HepG2 (cell line): ENCODE measurements around the gene RPS8. TPM values are rescaled to one million over a fixed set of nuclear protein-coding genes. Genes with fewer than 3 reads are reported as not detected.
A peak's percentile ranks its signal among the peaks of the same experiment; 100 is the strongest.

Experiments
- BCL6 ChIP-seq: IDR thresholded peaks from 2 replicates; pipeline ENCODE4 v1.6.1; 2016; ENCODE audit warnings: missing genetic modification reagents, missing compliant biosample characterization
- EZH2 ChIP-seq: conservative IDR thresholded peaks from 2 replicates; pipeline ENCODE4 v1.6.1; 2012; ENCODE audit warnings: mild to moderate bottlenecking, low read depth, low read length, moderate library complexity
- FUBP1 ChIP-seq: sonication (generic); formaldehyde crosslinking; IDR thresholded peaks from 2 replicates; pipeline ENCODE4 v1.5.1; 2020; ENCODE audit warnings: missing genetic modification reagents, mild to moderate bottlenecking, borderline replicate concordance
- NFYB ChIP-seq: sonication (generic); formaldehyde crosslinking; IDR thresholded peaks from 2 replicates; pipeline ENCODE4 v1.4.0; 2020; ENCODE audit warnings: missing genetic modification reagents
- TCF12 ChIP-seq, 2 experiments: fragments of 450-650 bp in 1 of 2; sonication (generic) in 1 of 2; formaldehyde crosslinking in 1 of 2; IDR thresholded peaks; 2 replicates each; pipeline versions ENCODE4 v1.6.1 to v1.8.0; 2017 to 2022; ENCODE audit warnings: antibody characterized with exemption in 1 of 2, mild to moderate bottlenecking in 1 of 2, missing genetic modification reagents in 1 of 2, moderate library complexity in 1 of 2
- ZBTB21 ChIP-seq: sonication (generic); formaldehyde crosslinking; IDR thresholded peaks from 2 replicates; pipeline ENCODE4 v1.4.0; 2020; ENCODE audit warnings: missing genetic modification reagents
- ZNF232 ChIP-seq: sonication (generic); formaldehyde crosslinking; IDR thresholded peaks from 2 replicates; pipeline ENCODE4 v1.4.0; 2020; ENCODE audit warnings: missing genetic modification reagents, borderline replicate concordance
- ZNF331 ChIP-seq: sonication (generic); formaldehyde crosslinking; IDR thresholded peaks from 2 replicates; pipeline ENCODE4 v1.4.0; 2020; ENCODE audit warnings: missing genetic modification reagents
- ZNF460 ChIP-seq: sonication (generic); formaldehyde crosslinking; IDR thresholded peaks from 2 replicates; pipeline ENCODE4 v1.5.1; 2020; ENCODE audit warnings: missing genetic modification reagents, mild to moderate bottlenecking, borderline replicate concordance
- ZNF530 ChIP-seq: sonication (generic); formaldehyde crosslinking; IDR thresholded peaks from 2 replicates; pipeline ENCODE4 v1.5.0; 2020; ENCODE audit warnings: low read depth, mild to moderate bottlenecking, missing genetic modification reagents
- ZNF607 ChIP-seq: sonication (generic); formaldehyde crosslinking; IDR thresholded peaks from 2 replicates; pipeline ENCODE4 v1.5.1; 2020; ENCODE audit warnings: missing genetic modification reagents, mild to moderate bottlenecking, borderline replicate concordance
- ZNF737 ChIP-seq: sonication (generic); formaldehyde crosslinking; IDR thresholded peaks from 2 replicates; pipeline ENCODE4 v1.5.0; 2020; ENCODE audit warnings: missing genetic modification reagents, mild to moderate bottlenecking, borderline replicate concordance
- polyA plus RNA-seq, 8 experiments: library from polyadenylated mRNA; depleted of rRNA in 3 of 8; stranded (reverse) in 7 of 8; unstranded in 1 of 8; fragments of >200 nt; fragmentation: Illumina TruSeq in 4 of 8; extraction: Trizol in 4 of 8; gene quantifications; 2 replicates each; pipeline versions ENCODE4 v1.2.1 to v1.2.3, GENCODE V29; 2011 to 2016; ENCODE audit warnings: low read depth in 4 of 8, missing spikeins in 1 of 8, mixed read lengths in 1 of 8; ENCODE audit not compliant: insufficient read depth in 1 of 8
- total RNA-seq, 5 experiments: library from RNA; depleted of rRNA; stranded (reverse); fragments of >200 nt; fragmentation: Illumina TruSeq; extraction: Trizol; gene quantifications; 2 replicates each; pipeline ENCODE4 v1.2.3, GENCODE V29; 2016; ENCODE audit warnings: low read depth in 1 of 5
- TF ChIP-seq, protein P1 (sequence below): sonication (generic); formaldehyde crosslinking; IDR thresholded peaks from 2 replicates; pipeline ENCODE4 v1.4.0; 2020; ENCODE audit warnings: missing genetic modification reagents, borderline replicate concordance
- TF ChIP-seq, protein P2 (sequence below): sonication (generic); formaldehyde crosslinking; IDR thresholded peaks from 2 replicates; pipeline ENCODE4 v1.4.0; 2020; ENCODE audit warnings: missing genetic modification reagents
- TF ChIP-seq, protein P3 (sequence below): sonication (generic); formaldehyde crosslinking; IDR thresholded peaks from 2 replicates; pipeline ENCODE4 v1.5.0; 2020; ENCODE audit warnings: missing genetic modification reagents, mild to moderate bottlenecking, borderline replicate concordance

RPS8 gene
- total and polyA plus RNA-seq, 2 of the 13 experiments (the other 11 are each of a cell fraction or from before 2014, with no cell fraction given), result 2,628 to 2,822 TPM

GRCh38 chr1:44819608-44820327, 44.4 kb downstream of the RPS8 start (continued):
- TF ChIP-seq, protein P1, sequence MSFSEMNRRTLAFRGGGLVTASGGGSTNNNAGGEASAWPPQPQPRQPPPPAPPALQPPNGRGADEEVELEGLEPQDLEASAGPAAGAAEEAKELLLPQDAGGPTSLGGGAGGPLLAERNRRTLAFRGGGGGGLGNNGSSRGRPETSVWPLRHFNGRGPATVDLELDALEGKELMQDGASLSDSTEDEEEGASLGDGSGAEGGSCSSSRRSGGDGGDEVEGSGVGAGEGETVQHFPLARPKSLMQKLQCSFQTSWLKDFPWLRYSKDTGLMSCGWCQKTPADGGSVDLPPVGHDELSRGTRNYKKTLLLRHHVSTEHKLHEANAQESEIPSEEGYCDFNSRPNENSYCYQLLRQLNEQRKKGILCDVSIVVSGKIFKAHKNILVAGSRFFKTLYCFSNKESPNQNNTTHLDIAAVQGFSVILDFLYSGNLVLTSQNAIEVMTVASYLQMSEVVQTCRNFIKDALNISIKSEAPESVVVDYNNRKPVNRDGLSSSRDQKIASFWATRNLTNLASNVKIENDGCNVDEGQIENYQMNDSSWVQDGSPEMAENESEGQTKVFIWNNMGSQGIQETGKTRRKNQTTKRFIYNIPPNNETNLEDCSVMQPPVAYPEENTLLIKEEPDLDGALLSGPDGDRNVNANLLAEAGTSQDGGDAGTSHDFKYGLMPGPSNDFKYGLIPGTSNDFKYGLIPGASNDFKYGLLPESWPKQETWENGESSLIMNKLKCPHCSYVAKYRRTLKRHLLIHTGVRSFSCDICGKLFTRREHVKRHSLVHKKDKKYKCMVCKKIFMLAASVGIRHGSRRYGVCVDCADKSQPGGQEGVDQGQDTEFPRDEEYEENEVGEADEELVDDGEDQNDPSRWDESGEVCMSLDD, result no peak
- TF ChIP-seq ZNF331 (CRISPR knock-in tag) (peak; percentile 61; the same call in 1 of the 2 replicates), ZNF607 (CRISPR knock-in tag) (0 out of 2 replicates have a peak, but pooled peaks have one; percentile 1), BCL6 (CRISPR knock-in tag) (0 out of 2 replicates have a peak, but pooled peaks have one; percentile 5), TCF12 (IDR thresholded peaks at IDR 0.05) (no peak), TCF12 (CRISPR knock-in tag; IDR thresholded peaks at IDR 0.05) (peak; percentile 92; the same call in 1 of the 2 replicates), ZNF232 (CRISPR knock-in tag) (no peak), FUBP1 (no peak; the same call in 1 of the 2 replicates), ZNF460 (CRISPR knock-in tag) (no peak), ZNF737 (CRISPR knock-in tag) (peak; percentile 12; the same call in 1 of the 2 replicates), ZBTB21 (peak; percentile 29; the same call in 1 of the 2 replicates), NFYB (CRISPR knock-in tag) (no peak; the same call in 1 of the 2 replicates), ZNF530 (CRISPR knock-in tag) (no peak), EZH2 (no peak)
- TF ChIP-seq, protein P2, sequence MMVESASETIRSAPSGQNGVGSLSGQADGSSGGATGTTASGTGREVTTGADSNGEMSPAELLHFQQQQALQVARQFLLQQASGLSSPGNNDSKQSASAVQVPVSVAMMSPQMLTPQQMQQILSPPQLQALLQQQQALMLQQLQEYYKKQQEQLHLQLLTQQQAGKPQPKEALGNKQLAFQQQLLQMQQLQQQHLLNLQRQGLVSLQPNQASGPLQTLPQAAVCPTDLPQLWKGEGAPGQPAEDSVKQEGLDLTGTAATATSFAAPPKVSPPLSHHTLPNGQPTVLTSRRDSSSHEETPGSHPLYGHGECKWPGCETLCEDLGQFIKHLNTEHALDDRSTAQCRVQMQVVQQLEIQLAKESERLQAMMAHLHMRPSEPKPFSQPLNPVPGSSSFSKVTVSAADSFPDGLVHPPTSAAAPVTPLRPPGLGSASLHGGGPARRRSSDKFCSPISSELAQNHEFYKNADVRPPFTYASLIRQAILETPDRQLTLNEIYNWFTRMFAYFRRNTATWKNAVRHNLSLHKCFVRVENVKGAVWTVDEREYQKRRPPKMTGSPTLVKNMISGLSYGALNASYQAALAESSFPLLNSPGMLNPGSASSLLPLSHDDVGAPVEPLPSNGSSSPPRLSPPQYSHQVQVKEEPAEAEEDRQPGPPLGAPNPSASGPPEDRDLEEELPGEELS (CRISPR knock-in tag), result no peak
- TF ChIP-seq, protein P3, sequence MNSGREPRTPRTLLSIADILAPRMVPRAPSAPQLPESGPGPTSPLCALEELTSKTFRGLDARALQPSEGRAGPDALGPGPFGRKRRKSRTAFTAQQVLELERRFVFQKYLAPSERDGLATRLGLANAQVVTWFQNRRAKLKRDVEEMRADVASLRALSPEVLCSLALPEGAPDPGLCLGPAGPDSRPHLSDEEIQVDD (CRISPR knock-in tag), result no peak
